OCI-M1 (cell line): Measurements from ENCODE around the gene NUAK2.

ENCODE experiments used
- DNase-seq: peaks from one replicate; lab custom pipeline; 2025; lab: John Stamatoyannopoulos, UW

NUAK2 gene

DNA sequence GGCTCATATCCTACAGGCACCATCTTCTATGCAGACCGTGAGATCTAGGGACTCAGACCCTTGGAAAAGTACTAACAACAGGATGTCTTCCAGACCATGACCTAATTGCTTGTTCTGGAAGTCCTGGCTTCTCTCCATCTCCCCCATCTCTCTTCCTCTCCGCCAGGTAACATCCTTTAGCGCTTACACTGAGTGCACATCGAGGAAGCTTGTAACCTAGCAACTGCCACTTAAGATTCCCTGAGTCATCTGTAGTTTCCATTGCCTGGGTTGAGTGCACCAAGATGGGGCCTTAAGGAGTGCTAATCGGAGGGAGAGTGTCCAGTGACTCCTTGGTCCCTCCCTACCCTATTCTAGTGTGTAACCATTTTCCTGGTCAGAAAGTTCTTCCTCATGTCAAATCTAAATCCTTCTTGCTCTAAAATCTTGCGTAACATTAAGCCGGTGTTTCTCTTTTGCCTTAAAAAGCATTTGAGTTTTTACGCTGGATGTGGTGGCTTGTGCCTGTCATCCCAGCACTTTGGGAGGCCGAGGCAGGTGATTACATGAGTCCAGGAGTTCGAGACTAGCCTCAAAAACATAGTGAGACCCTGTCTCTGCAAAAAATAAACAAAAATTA lies 25.5 kb upstream of the NUAK2 start:
- DNase-seq: no peak

DNA sequence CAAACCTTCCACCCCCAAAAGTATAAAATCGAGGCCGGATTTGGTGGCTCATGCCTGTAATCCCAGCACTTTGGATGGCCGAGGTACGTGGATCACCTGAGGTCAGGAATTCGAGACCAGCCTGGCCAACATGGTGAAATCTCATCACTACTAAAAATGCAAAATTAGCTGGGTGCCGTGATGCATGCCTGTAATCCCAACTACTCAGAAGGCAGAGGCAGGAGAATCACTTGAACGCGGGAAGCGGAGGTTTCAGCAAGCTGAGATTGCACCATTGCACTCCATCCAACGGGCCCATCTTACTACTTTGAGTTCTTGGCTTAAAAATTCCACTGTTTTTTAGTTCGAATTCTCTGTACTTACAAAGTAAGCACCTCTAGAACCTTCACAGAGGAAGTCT lies 24.2 kb upstream of the NUAK2 start:
- no peak for DNase-seq

DNA sequence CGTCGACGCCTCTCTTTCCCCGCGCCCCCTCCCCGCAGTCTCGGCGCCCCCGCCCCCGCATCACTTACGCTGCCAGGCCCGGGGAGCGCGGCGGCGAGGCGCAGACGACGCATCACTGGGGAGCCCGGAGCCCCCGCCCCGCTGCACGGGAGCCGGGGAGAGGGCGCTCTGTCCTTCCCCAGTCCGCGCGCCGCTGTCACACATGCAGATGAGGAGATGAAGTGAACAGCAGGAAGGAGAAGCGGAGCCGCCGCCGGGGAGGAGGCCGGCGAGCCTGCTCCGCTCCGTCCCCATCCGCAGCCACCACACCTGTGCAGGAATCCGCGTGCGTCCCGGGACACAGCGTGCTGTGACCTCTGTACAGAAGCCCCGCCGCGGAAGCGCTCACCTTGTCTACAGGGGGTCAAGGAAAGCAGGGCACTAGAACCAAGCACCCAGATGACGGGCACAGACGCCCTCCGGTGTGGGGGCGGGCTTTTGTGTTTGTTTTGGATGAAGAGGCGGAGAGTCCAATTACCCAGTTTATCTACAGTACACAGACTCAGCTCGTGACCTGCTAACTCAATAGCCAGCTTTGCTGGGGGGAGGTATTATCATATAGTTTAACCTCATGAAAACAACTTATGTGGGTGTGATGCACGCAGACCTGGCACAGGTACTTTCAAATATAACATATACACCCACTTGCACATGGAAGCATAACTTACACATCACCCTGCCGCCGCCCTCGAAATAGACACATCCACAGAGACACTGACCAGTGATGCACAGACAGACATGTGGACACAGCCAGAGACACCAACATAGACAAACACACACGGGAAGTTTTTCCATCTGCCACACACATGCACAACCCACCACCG lies 22.8 kb upstream of the NUAK2 start:
- DNase-seq: peak; percentile 87

DNA sequence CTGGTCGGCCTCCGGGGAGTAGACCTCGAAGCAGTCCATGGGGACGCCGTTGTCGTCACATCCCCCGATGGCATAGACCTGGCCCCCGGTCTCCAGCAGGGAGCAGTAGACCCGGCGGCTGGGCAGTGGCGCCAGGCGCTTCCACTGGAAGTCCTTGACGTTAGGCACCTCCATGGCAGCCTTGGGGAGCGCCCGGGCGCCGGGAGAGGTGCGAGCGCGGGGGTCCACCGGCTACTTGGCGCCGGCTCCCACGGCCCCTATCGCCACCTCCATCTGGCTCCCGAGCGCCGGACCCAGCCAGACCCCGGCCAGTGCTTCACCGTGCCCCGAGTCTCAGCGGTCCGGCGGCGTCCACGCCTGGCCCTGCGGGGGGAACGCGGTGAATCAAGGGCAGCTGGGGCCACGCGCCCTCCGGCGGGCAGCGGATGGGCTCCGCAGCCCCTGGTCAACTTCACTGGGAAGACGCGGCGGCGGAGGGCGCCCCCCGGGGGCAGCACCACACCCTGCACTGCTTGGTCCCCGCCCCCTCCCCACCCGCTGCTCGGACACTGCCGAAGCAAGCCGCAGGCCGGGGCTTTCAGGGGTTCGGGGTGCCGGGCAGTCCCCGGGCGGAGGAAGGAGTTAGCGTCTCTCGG lies 22.0 kb upstream of the NUAK2 start:
- no peak for DNase-seq

DNA sequence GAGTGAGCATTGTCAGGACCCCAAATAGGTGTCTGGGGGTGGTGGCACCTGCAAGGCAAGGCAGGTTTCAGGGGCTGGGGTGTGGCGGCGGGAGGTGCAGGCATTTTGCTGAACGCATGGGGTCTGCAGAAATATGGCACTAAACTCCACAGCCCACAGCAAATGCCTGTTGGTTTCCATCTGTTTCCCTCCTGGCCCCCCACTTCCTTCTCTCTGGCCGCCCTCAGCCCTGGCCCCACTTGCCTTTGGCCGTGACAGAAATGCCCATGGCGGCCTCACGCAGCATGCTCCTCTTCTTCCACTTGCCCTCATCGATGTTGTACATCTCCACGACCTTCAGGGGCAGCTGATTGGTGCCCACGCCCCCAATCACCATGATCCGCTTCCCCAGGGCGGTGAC lies 21.4 kb upstream of the NUAK2 start:
- DNase-seq: no peak

DNA sequence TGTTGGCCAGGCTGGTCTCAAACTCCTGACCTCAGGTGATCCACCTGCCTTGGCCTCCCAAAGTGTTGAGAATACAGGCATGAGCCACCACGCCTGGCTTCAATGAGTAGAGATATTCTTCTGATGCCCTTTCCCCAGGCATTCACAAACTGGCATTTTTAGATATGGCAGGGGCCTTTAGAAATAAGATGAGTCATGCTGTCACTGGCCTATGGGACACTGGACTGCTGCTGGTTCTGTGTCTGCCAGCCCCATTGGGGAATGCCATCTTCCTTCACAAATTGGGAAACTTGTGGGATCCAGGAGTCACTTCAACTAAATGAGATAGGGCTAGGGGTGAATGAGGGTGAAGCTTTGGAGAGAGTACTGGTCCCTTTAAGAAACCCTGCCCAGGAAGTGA lies 19.1 kb upstream of the NUAK2 start:
- no peak for DNase-seq

DNA sequence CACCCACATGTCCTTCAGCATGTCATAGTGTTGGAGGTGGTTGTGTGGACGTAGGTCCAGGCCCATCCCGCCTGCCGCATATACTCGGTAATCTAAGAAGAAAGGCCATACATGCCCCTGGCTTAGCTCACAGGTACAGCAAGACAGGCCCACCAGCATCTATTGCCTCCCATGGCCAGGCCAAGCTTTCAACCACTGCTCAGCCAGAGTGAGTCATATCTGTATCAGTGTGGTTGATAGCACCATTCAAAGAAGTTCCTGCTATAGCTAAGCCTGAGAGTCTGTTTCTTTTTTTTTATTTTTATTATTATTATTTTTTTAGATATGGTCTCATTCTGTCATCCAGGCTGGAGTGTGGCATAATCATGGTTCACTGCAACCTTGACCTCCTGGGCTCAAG lies 18.2 kb upstream of the NUAK2 start:
- DNase-seq: peak; percentile 18

DNA sequence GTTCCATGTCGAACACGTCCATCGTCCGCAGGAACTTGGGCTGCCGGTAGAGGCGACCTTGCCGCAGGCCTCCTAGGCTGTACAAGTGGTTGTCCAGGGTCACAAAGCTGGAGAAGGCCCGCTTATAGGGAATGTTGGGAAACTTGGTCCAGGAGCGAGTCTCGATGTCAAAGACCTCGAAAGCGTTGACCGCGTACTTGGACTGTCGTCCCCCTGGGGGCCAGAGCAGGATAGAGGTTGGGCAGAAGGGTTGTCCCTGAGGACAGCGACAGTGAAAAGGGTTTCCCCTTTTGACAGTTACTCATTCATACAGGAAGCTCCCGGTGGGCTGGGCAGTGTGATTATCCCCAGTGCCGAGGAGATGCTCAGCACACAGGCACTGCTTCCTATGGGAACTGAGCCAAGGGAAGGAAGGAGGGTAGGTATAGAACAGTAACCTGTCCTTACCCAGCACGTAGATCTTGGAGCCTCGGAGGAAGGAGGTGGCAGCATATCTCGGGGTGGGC lies 17.7 kb upstream of the NUAK2 start:
- DNase-seq: no peak

DNA sequence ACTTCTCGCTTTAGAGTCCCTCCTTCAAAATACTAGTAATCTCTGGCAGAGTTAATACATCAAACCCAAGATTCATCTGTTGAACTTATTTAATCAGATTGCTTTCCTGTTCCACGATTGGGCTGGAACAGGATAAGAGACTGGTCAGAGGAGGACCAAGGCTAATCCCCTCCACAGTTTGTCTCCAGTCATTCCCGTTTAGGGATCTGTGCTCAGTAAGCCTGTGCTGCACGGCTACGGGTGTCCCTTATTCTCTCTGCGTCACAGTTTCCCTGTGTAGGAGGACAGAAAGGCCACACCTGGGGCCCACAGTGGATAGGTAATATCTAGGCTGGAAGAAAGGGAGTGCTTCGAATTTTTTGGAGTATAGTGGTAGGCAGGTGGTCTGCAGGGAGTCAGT lies 16.5 kb upstream of the NUAK2 start:
- no peak for DNase-seq

DNA sequence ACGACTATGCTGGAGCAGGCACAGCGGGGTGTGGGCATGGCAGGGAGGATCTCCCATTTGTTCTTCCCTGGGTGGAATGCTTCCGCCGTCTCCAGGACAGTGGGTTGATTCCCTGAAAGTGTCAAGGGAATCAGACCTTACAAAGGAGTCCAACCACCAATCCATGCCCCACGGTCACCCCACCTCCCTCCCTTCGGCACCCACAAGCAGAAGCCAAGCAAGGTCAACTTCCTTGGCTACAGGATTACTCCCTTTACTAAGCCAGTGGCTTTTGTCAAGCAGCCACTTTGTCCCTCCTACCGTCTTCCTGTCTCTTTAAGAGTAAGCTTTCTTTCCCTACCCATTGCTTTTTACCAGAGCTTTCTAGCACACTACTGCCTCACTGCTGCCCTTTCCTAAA lies 15.9 kb upstream of the NUAK2 start:
- DNase-seq: no peak

DNA sequence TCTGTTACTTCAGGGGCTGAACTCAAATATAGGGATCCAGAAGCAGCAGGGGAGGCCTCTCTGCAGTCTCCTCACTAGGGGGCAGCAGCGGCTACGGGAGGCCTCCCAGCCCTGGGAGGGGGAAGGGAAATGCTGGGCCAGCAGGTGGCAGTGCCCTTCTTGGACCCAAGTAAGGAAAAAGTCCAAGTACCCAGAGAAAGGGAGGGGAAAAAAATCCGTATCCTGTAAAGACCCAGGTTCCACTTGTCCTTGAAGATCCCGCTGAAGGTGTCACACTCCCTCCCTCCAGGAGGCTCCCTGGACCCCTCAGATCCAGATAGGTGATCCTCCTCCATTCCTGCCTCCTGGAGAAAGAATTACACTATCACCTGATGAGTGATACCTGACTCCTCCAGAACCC lies 14.1 kb upstream of the NUAK2 start:
- peak; percentile 93 for DNase-seq

DNA sequence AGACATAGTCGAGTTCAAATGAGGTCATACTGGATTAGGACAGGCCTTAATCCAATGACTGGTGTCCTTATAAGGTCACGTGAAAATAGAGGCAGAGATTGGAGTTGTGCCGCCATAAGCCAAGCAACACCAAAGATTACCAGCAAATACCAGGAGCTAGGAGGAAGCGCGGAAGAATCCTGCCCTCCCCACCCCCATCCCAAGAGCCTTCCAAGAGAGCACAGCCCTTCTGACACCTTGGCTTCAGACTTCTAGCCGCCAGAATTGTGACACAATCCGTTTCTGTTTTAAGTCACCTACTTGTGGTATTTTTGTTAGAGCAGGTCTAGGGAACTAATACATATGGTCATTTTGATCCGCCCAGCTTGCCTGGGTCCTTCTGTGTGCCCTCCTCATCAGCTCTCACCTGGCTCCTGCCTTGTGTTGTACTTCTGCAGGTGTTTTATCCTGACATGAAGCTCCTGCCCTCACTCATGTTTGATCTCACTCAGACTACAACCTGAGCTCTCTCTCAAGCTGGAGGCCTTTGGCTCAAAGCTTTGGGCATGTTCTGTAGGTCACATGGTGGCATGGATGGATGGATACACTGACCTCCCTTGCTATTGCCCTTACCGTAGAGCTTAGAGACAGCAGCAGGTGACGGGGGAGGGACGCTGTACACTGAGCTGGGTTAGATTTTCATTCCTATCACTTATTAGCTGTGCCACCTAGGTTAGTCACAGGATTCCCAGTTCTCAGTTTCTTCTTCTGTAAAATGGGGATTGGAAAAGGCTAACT lies 10.7 kb upstream of the NUAK2 start:
- DNase-seq: no peak

DNA sequence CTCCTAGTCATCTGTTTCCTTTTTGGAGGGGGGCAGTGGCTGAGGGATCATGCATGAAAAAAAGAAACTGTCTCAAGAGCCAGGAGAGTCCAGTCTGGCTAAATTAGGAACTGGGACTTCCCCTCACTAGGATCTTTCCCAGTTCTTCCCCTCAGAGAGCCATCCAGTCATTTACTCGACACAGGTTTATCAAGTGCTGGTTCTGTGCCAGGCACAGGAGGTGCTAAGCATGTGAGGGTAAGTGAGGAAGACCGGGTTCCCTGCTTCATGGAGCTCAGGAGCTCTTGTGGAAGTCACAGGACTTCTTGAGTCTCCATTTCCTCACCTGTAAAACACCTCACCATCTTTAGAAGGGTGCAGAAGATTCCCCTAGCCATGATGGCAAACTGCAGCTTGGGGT lies 8.6 kb upstream of the NUAK2 start:
- DNase-seq: no peak

DNA sequence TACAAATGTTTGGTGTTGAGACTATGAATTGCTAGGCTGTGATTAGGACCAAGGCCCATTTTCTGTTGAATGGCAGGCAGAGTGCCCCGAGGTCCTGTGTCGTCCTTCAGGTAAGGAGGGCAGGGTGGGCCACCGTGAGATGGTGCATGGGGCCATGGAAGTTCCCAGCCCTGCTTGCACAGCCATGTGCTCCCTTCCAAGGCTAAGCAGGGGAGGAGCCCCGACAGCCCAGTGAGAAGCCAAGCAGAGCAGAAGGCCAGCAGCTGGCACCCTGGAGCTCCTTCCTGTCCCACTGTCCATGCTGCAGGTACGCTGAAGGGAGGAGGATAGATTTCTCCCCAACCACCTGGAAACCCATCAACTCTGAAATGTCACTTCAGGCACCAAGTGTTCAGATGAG lies 8.2 kb upstream of the NUAK2 start:
- no peak for DNase-seq

DNA sequence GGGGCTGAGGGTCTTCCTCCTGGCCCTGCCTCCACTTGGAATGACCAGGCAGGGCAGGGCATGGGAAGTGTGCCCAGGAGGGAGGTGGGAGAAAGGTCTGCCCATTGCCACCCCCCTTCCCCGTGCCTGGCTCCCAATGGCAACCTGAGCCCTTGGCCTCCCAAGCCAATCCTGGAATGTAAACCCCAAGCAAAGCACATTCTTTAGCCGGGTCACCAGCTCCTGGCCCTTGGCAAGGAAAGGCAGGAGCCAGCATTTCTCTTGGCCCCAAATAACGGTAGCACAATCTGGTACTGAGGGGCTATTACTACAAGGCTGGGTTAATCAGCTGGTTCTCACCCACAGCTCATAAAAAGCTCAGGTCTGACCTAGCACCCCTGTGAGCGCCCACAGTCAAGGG lies 6.9 kb upstream of the NUAK2 start:
- DNase-seq: no peak

DNA sequence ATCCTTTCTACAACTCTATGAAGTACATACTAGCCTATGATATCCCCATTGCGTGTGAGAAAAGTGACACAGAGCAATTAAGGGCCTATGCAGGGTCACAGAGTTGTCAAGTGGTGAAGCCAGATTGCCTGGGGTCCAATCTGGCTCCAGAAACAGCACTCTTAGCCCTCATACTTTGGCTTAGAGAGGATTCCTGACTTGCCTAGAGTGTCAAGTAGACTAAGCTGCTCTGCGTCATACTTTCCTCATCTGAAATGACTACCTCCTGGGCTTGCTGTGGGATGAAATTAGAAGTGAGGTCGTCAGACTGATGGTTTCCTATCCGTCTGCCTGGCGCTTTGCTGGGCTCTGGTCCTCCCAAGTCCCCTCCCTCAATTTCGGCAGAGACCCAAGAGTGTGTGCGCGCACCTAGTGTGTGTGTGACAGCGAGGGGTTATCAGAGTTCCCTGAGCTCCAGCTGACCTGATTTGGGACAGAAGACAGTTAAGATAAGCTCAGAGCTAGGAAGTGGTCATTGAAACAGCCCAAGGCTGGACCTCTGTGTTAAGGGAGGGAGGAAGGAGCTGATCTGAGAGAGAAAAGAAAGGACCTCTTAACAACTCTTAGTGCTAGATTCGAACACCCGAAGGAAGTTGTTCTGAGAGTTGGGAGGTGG lies 5.4 kb upstream of the NUAK2 start:
- peak; percentile 78 for DNase-seq

DNA sequence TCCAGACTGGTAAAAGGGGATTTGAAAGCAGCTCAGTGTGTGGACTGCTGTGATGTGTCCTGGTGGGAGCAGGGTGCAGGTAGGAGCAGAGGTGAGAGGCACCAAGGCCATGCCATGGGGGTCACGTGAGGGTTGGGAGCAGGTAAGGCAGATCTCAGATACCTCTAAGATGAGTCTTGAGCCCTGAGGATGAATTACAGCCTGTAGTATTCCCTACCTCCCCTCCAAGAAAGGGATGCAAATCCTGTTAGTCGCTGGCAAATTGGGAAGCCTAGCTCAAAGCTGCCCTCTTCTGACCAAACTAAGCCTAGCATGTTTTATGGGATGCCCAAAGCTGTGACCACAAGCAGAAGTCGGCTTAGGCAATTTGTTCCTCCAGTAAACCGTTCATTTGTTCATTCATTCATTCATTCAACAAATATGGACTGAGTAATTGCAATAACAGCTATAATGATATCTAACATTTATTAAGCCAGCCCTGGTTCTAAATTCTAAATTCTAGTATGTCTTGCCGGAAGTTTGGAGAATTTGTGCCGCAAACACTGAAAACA lies 3.9 kb upstream of the NUAK2 start:
- DNase-seq: peak; percentile 84

DNA sequence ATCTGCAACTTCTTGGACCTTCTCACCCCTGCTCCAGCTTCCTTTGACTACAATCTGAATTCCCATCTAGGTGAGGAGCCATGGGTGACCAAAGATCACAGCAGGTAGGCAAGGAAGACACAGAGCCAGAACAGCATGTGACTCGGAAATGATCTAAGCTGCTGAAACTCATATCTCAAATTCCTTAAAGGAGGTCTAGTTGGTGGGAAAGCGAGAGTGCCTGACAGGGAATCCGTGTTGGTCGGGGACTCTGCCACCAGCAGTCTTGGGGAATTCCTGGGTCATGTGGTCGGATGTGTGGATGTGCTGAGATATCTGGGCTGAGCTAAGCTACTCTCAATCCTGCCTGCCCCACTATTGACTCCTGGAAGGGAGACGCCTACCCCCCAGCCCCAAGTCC lies 3.2 kb upstream of the NUAK2 start:
- DNase-seq: no peak

DNA sequence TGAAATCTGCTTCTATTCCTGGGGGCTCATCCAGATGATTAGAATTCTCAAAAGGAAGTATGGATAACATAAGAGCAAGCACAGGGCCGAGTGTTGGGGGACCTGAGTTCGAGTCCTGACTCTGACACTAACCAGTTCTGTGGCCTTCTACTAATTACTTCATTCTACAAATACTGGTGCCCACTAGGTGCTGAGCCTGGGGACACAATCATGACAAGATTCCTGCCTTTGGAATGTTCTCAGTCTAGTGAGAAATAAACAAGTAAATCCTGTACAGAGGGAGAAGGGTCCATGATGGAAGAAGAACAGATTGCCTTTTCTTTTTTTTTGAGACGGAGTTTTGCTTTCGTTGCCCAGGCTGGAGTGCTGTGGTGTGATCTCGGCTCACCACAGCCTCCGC lies 2.2 kb upstream of the NUAK2 start:
- DNase-seq: no peak

DNA sequence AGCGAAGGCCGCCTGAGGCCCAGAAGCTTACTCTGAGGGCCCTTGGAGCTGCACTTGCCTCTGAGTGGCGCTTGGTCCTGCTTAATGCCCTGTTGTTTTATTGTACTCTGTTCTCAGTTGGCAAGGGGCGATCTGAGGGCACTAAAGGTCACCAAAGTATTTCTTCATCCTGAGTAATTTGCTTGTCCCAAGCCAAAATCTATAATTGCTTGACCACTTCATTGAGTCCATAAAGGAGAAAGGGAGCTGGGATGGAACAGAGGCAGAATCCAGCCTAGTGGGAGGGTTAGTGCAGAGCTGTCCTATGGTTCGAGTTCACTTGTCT lies 376 bp upstream of the NUAK2 start:
- DNase-seq: no peak
